RWPE1 (cell line): ENCODE results near the gene TFAP2C.

Experiments
- CTCF ChIA-PET: fragments of 350-600 bp; sonication (Branson Sonifier 250); formaldehyde crosslinking; extraction: SDS; loops from one replicate; lab custom pipeline; 2021; lab: Yijun Ruan, JAX
- POLR2A ChIA-PET: fragments of 400-600 bp; formaldehyde crosslinking; extraction: SDS; loops from one replicate; lab custom pipeline; 2020; ENCODE audit warnings: antibody characterized with exemption; ENCODE audit not compliant: low non-redundant PET; lab: Yijun Ruan, JAX
- DNase-seq: peaks from one replicate; pipeline ENCODE4 v3.0.0; 2012; ENCODE audit warnings: low spot score
- H3K27ac ChIP-seq: fragments of 450-650 bp; 2 replicates; pipeline ENCODE4 v1.5.1; 2017
- CTCF ChIP-seq: fragments of 450-650 bp; conservative IDR thresholded peaks from 2 replicates; pipeline ENCODE4 v1.5.1; 2017; ENCODE audit warnings: low read depth, mild to moderate bottlenecking

Gene TFAP2C

GRCh38 chr20:56588996-56589395 lies 40.1 kb upstream of the TFAP2C start:
- H3K27ac ChIP-seq: no peak overlapping the region
- TF ChIP-seq CTCF: no peak
- DNase-seq: no peak
- ChIA-PET POLR2A (interaction anchor here (0.7 kb wide), 1 partner anchor 392 kb away, joined by 3 read pairs; no protein-coding TSS in a partner anchor), CTCF (interaction anchor here (0.6 to 0.7 kb wide), 2 partner anchors 160 to 935 kb away, joined by 3 read pairs; no protein-coding TSS in a partner anchor)

DNA sequence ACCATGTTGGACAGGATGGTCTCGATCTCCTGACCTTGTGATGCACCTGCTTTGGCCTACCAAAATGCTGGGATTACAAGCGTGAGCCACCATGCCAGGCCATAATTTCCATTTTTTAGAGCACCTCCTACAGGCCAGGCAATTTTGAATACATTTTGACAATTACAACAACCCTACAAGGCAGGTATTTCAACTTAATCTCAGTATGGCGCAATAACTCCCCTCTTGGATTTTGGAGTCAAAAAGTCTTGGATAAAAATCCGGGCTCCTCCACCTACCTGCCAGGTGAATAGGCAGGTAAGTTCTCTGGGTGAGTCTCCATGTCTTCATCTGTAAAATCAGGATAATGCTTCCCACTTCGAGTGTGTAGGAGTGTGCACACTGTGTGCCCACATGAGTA lies 39.5 kb upstream of the TFAP2C start:
- H3K27ac ChIP-seq: no peak overlapping the region
- CTCF ChIA-PET: interaction anchor here (0.6 kb wide), 1 partner anchor 137 kb away, joined by 3 read pairs; no protein-coding TSS in a partner anchor
- no peak for TF ChIP-seq CTCF
- no peak for DNase-seq
- POLR2A ChIA-PET: no interaction called here

DNA sequence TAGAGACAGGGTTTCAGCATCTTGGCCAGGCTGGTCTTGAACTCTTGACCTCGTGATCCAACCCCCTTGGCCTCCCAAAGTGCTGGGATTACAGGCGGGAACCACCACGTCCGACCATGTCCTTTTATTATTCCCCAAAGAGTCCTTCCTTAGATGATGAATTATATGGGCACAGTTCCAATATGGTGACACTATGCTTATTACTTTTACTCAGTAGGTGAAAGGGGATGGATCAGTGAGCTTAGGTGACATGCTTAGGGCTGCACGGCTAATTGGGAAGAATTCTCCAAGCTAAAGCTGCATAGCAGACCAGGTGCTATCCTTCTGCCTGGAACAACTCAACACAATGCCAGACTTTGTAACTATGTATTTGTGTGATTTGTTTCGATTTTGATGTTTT lies 38.2 kb upstream of the TFAP2C start:
- CTCF ChIA-PET: interaction anchor here (0.6 kb wide), 1 partner anchor 445 kb away, joined by 3 read pairs; no protein-coding TSS in a partner anchor
- POLR2A ChIA-PET: no interaction called here
- no peak for TF ChIP-seq CTCF
- DNase-seq: no peak
- H3K27ac ChIP-seq: no peak overlapping the region

GRCh38 chr20:56592211-56592610 lies 36.9 kb upstream of the TFAP2C start:
- CTCF ChIA-PET: interaction anchor here (0.7 kb wide), 1 partner anchor 19 kb away, joined by 3 read pairs; no protein-coding TSS in a partner anchor
- no peak overlapping the region for H3K27ac ChIP-seq
- no peak for DNase-seq
- TF ChIP-seq CTCF: no peak
- POLR2A ChIA-PET: no interaction called here

GRCh38 chr20:56592817-56593216 lies 36.3 kb upstream of the TFAP2C start:
- POLR2A ChIA-PET: no interaction called here
- H3K27ac ChIP-seq: no peak overlapping the region
- CTCF ChIA-PET: no interaction called here
- no peak for TF ChIP-seq CTCF
- no peak for DNase-seq

DNA sequence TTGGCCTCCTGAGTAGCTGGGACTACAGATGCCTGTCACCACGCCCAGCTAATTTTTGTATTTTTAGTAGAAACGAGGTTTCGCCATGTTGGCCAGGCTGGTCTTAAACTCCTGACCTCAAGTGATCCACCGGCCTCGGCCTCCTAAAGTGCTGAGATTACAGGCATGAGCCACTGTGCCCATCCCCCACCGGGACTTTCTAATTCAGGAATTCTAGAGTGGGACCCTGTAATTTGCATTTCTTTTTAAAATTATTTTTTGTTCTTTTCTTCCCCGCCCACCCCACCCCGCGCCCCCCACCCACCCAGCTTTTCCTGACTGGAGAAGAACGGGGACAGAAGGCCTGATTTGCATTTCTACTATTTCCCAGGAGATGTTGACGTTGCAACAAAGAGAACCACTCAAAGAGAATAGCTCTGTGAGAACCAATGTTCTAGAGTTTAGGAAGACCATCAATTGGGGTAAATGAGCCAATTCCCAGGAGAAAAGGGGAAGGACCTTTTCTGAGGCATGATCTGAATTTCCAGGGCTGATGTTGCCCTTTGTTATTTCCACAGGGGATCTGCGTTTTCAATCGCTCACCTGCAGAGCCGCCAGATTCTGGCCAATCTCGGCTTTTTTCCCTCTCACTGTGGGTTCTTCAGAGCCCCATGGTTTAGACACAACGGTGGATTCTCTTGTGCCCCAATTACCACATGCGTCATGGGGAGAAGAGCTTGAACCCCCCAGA lies 33.2 kb upstream of the TFAP2C start:
- no peak overlapping the region for H3K27ac ChIP-seq
- no peak for DNase-seq
- ChIA-PET CTCF (interaction anchor here (0.6 to 0.7 kb wide), 2 partner anchors 766 to 1948 kb away, joined by 4 read pairs; no protein-coding TSS in a partner anchor), POLR2A (no interaction called here)
- no peak for TF ChIP-seq CTCF
